ENCODE results near the gene VAMP2. TPM values are rescaled to one million over a fixed set of nuclear protein-coding genes. Genes with fewer than 3 reads are reported as not detected.
A peak's percentile ranks its signal among the peaks of the same experiment; 100 is the strongest.
"Not testable (repeated sequence)": the region's sequence is repeated elsewhere in the genome, so short reads cannot be mapped to it uniquely, and the experiment has no call there.

Gene VAMP2
- total RNA-seq, 1 donor from 2014 or later: 2.1 TPM

DNA sequence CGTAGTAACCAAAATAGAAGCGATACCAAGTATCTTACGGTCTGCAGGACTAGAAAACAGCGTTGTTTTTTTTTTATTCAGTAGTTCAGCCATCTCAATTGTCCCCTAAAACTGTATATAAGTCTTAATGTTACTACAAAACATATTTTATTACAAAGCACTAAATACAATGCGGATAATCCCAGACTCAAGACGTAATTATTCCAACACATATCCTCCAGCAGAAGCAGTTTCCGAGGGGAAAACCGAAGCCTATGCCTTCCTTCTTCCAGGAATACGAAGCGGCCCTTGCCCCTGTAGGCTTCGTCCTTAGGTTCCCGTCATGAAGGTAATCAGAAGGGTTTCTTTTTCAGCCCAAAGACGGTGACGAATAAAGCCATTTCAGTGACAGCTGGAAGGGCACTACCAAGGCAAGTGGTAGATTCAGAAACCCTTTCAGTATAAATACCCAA, 11.1 kb upstream of the VAMP2 start:
- DNase-seq (ENCODE audit: low read depth): no peak
- peak overlapping the region; percentile 57 for H3K4me3 ChIP-seq (ENCODE audit: low read depth, low read length)
- TF ChIP-seq, protein P1, sequence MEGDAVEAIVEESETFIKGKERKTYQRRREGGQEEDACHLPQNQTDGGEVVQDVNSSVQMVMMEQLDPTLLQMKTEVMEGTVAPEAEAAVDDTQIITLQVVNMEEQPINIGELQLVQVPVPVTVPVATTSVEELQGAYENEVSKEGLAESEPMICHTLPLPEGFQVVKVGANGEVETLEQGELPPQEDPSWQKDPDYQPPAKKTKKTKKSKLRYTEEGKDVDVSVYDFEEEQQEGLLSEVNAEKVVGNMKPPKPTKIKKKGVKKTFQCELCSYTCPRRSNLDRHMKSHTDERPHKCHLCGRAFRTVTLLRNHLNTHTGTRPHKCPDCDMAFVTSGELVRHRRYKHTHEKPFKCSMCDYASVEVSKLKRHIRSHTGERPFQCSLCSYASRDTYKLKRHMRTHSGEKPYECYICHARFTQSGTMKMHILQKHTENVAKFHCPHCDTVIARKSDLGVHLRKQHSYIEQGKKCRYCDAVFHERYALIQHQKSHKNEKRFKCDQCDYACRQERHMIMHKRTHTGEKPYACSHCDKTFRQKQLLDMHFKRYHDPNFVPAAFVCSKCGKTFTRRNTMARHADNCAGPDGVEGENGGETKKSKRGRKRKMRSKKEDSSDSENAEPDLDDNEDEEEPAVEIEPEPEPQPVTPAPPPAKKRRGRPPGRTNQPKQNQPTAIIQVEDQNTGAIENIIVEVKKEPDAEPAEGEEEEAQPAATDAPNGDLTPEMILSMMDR (conservative IDR thresholded peaks at IDR 0.05; ENCODE audit: low read depth, low read length): no peak

DNA sequence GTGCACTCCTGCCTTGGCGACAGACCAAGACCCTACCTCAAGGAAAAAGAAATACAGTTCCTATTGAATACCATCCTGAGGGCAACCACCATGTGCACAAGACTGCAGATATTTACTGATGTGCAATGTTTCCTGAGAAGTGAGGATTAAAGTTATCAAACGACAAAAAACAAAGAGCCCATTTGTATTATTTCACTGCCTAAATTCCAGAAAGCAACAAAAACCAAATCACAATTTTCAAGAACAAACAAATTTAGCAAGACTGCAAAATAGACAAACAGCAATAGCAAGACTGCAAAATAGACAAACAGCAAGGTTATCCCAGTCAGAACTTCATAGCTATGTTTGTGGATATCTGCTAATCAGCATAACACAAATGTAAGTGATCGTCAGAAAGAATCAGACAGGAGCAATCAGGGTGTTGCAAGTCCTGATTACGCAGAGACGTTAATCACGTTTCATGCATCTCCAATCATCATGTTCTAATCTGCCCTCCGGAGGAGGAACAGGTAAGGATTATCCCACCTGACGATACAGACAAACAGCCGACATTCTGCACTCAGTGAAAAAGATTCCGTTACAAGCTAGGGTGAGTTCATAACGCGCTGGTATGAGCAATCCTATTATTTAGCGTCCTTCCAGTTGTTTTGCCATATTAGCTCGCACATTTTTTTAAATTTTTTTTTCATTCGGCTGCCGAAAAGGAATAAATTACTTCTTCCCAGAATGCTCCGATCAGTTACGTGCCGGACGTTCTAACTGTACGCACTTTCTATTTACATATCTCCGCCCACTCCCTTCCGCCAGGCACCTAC, 10.5 kb upstream of the VAMP2 start:
- TF ChIP-seq, protein P1 (conservative IDR thresholded peaks at IDR 0.05; ENCODE audit: low read depth, low read length): no peak

DNA sequence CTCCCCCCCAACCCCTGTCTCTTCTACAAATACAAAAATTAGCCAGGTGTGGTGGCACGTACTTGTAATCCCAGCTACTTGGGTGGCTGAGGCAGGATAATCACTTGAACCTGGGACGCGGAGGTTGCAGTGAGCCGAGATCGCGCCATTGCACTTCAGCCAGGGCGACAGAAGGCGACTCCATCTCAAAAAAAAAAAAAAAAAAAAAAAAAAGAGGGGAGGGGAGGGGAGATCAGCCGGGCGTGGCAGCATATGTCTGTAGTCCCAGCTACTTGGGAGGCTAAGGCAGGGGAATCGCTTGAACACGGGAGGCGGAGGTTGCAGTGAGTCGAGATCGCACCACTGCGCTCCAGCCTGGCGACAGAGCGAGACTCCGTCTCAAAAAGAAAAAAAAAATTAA, 7.4 kb upstream of the VAMP2 start:
- peak overlapping the region; percentile 13 for H3K4me3 ChIP-seq (ENCODE audit: low read depth, low read length)
- DNase-seq (ENCODE audit: low read depth): not testable (repeated sequence)

More for the DNA sequence above, 10.5 kb upstream of the VAMP2 start:
- H3K4me3 ChIP-seq (ENCODE audit: low read depth, low read length): peak overlapping the region; percentile 57
- DNase-seq (ENCODE audit: low read depth): peak; percentile 98

GRCh38 chr17:8167526-8167925, 4.8 kb upstream of the VAMP2 start:
- TF ChIP-seq, protein P1 (conservative IDR thresholded peaks at IDR 0.05; ENCODE audit: low read depth, low read length): no peak
- DNase-seq (ENCODE audit: low read depth): no peak

GRCh38 chr17:8166731-8167130, 4.0 kb upstream of the VAMP2 start:
- TF ChIP-seq, protein P1 (conservative IDR thresholded peaks at IDR 0.05; ENCODE audit: low read depth, low read length): no peak
- no peak for DNase-seq (ENCODE audit: low read depth)
- no peak overlapping the region for H3K4me3 ChIP-seq (ENCODE audit: low read depth, low read length)

More at GRCh38 chr17:8167526-8167925, 4.8 kb upstream of the VAMP2 start:
- no peak overlapping the region for H3K4me3 ChIP-seq (ENCODE audit: low read depth, low read length)

- DNase-seq (ENCODE audit: low read depth): no peak
- TF ChIP-seq, protein P1 (conservative IDR thresholded peaks at IDR 0.05; ENCODE audit: low read depth, low read length): no peak
- no peak overlapping the region for H3K4me3 ChIP-seq (ENCODE audit: low read depth, low read length)
These were observed 2.0 kb upstream of the VAMP2 start for GRCh38 chr17:8164815-8165131.

DNA sequence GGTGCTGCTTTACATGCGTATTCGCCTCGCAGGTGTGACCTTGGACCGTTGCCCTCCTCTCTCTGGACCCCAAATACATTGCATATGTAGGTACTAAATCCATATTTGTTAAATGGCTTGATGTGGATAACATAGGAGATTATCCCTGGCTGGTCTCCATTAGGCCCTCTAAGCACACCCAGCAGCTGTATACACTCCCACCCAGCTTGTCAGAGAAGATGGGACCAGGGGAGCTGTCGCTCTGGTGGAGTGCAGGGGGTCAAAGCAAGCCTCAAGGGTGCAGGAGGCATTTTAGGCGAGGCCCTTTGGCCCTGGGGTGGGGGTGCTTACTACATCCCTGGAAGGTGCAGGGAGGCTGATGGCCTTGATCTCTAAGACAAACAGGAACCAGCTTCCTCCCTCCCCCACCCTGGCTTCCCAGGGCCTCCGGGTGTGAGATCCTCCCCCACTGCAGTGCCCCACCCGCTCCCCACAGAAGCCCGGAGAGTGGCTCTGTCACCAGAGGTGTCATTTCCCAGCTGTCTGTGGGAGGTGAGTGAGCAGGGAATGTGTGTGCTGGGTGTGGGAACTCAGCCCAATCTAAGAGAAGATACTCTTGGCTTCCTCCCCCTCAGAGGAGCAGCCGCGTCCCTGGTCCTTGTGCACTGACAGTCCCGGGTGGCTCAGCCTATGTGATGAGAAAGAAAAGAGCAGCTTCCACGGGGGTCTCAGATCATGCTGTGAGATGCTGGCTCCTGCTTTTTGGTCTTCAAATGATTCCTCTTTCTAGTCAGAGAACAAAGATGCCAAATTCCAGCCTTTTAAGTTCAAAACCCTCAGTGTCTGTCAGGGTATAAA, 1.4 kb upstream of the VAMP2 start:
- TF ChIP-seq, protein P1 (conservative IDR thresholded peaks at IDR 0.05; ENCODE audit: low read depth, low read length): no peak
- no peak for DNase-seq (ENCODE audit: low read depth)
- no peak overlapping the region for H3K4me3 ChIP-seq (ENCODE audit: low read depth, low read length)
